GM12878 (cell line): ENCODE results near the gene CACYBP. TPM values are rescaled to one million over a fixed set of nuclear protein-coding genes. Genes with fewer than 3 reads are reported as not detected.
A peak's percentile ranks its signal among the peaks of the same experiment; 100 is the strongest.

Source experiments
- ATAC-seq: fragments of 200-7000 bp; cut with Tn5 transposase; 3 replicates; pipeline ENCODE4 v1.9.1; 2020; ENCODE audit warnings: mild to moderate bottlenecking, moderate library complexity
- BruUV-seq: library from RNA; stranded (reverse); fragments of 400-500 nt; replicated peaks from 2 replicates; lab custom pipeline; 2021; lab: Mats Ljungman, UMichigan
- CTCF ChIA-PET: fragments of 300-600 bp; sonication (Branson Sonifier 250); formaldehyde crosslinking; extraction: SDS; loops from one replicate; lab custom pipeline; 2021; ENCODE audit warnings: inconsistent platforms; lab: Yijun Ruan, JAX
- POLR2A ChIA-PET: fragments of 350-600 bp; formaldehyde crosslinking; extraction: SDS; loops from one replicate; lab custom pipeline; 2021; ENCODE audit warnings: inconsistent platforms; lab: Charles Lee
- RAD21 ChIA-PET: fragments of 300-600 bp; sonication (Branson Sonifier 250); formaldehyde crosslinking; loops from one replicate; lab custom pipeline; 2023; ENCODE audit warnings: antibody characterized with exemption; ENCODE audit not compliant: unreplicated experiment; lab: Charles Lee
- SMC1A ChIA-PET: fragments of 300-600 bp; sonication (Branson Sonifier 250); formaldehyde crosslinking; loops from one replicate; lab custom pipeline; 2023; ENCODE audit not compliant: unreplicated experiment, uncharacterized antibody; lab: Charles Lee
- DNase-seq: peaks from one replicate; pipeline ENCODE4 v3.0.0-alpha.2; 2011; ENCODE audit warnings: low read depth, low spot score
- FAIRE-seq: peaks from 3 replicates; lab custom pipeline; 2011; peaks lifted over from hg19 to GRCh38; lab: Jason Lieb, UNC
- H2AFZ ChIP-seq: 2 replicates; pipeline ENCODE4 v1.6.0; 2011; ENCODE audit warnings: low read depth, low read length, control low read depth; ENCODE audit not compliant: control insufficient read depth
- H3K27ac ChIP-seq: 2 replicates; pipeline ENCODE4 v1.5.1; 2011; ENCODE audit warnings: control low read depth; ENCODE audit not compliant: control insufficient read depth, insufficient read depth
- H3K27me3 ChIP-seq, 2 experiments: replicated peaks in 1 of 2; 2 replicates each; pipeline versions ENCODE4 v1.6.0 to v1.6.1; 2011; ENCODE audit warnings: low read length in 1 of 2; ENCODE audit not compliant: control insufficient read depth in 2 of 2, insufficient read depth in 2 of 2
- H3K36me3 ChIP-seq, 2 experiments: 2 replicates each; pipeline ENCODE4 v1.5.1; 2011; ENCODE audit warnings: low read length in 1 of 2; ENCODE audit not compliant: control insufficient read depth in 2 of 2, insufficient read depth in 2 of 2
- H3K4me1 ChIP-seq: 2 replicates; pipeline ENCODE4 v1.6.1; 2011; ENCODE audit warnings: mild to moderate bottlenecking, low read length, moderate library complexity, mixed read lengths; ENCODE audit not compliant: control insufficient read depth, insufficient read depth
- H3K4me2 ChIP-seq: 2 replicates; pipeline ENCODE4 v1.6.0; 2011; ENCODE audit warnings: control low read depth; ENCODE audit not compliant: control insufficient read depth, insufficient read depth
- H3K4me3 ChIP-seq: fragments of 200-600 bp; sonication (generic); 2 replicates; pipeline ENCODE4 v1.5.1; 2016
- H3K79me2 ChIP-seq: 2 replicates; pipeline ENCODE4 v1.6.0; 2011; ENCODE audit warnings: low read length; ENCODE audit not compliant: control insufficient read depth, insufficient read depth
- H3K9ac ChIP-seq: 2 replicates; pipeline ENCODE4 v1.8.0; 2011; ENCODE audit warnings: low read length, control low read depth, mixed read lengths; ENCODE audit not compliant: control insufficient read depth, insufficient read depth
- H3K9me3 ChIP-seq: replicated peaks from 3 replicates; pipeline ENCODE4 v1.5.1; 2011; ENCODE audit warnings: mild to moderate bottlenecking, low read length; ENCODE audit not compliant: control insufficient read depth, insufficient read depth
- H4K20me1 ChIP-seq: 2 replicates; pipeline ENCODE4 v1.6.0; 2011; ENCODE audit not compliant: control insufficient read depth, insufficient read depth
- BHLHE40 ChIP-seq, 2 experiments: fragments of 450-650 bp in 1 of 2; IDR thresholded peaks; 2 replicates each; pipeline ENCODE4 v1.6.1; 2011 to 2017; ENCODE audit warnings: low read depth in 2 of 2, borderline replicate concordance in 1 of 2, improper control_type of control experiment in 1 of 2, low read length in 1 of 2, mild to moderate bottlenecking in 1 of 2
- WGBS: methylation state at CpG from one replicate; pipeline ENCODE4 v1.1.6; 2016; ENCODE audit warnings: low lambda C conversion rate; ENCODE audit not compliant: insufficient replicate concordance, insufficient coverage; ENCODE audit errors: missing lambda C conversion rate; 5-methylcytosine and 5-hydroxymethylcytosine counted together
- in situ Hi-C: fragments of 300-500 bp; cut with MboI; formaldehyde crosslinking; loops from 9 replicates; pipeline ENCODE4 v1.14.3; 2018; ENCODE audit warnings: mixed read lengths
- intact Hi-C: fragments of 100-400 bp; cut with micrococcal nuclease; formaldehyde crosslinking; loops from one replicate; pipeline ENCODE4 v1.14.2; 2022; ENCODE audit not compliant: unreplicated experiment
- polyA plus RNA-seq, 11 experiments: library from polyadenylated mRNA; depleted of rRNA in 4 of 11; unstranded in 6 of 11; stranded (reverse) in 5 of 11; fragments of >200 nt; fragmentation: Nextera tagmentation in 4 of 11; fragmentation: Illumina TruSeq in 1 of 11; extraction: Ambion mirVana in 4 of 11; extraction: Trizol in 1 of 11; gene quantifications; 1 replicate in 1 of 11; 2 replicates in 10 of 11; pipeline versions ENCODE4 v1.2.1 to v1.2.3, GENCODE V29; 2011 to 2016; ENCODE audit warnings: inconsistent platforms in 2 of 11, missing spikeins in 2 of 11, low read depth in 1 of 11
- total RNA-seq, 4 experiments: library from RNA; depleted of rRNA in 3 of 4; stranded (reverse); fragments of >200 nt in 3 of 4; fragmentation: Illumina TruSeq in 1 of 4; extraction: Trizol in 1 of 4; gene quantifications; 2 replicates each; pipeline versions ENCODE4 v1.2.1 to v1.2.3, GENCODE V29; 2013 to 2021
- TF ChIP-seq, protein P1 (sequence below): fragments of 450-650 bp; conservative IDR thresholded peaks from 2 replicates; pipeline ENCODE4 v1.6.1; 2017; ENCODE audit warnings: mild to moderate bottlenecking, moderate library complexity

The CACYBP gene
- total and polyA plus RNA-seq, 10 of the 15 experiments (the other 5 are each of a cell fraction or from before 2014, with no cell fraction given) = 77.7 to 488 (median 218) TPM

DNA sequence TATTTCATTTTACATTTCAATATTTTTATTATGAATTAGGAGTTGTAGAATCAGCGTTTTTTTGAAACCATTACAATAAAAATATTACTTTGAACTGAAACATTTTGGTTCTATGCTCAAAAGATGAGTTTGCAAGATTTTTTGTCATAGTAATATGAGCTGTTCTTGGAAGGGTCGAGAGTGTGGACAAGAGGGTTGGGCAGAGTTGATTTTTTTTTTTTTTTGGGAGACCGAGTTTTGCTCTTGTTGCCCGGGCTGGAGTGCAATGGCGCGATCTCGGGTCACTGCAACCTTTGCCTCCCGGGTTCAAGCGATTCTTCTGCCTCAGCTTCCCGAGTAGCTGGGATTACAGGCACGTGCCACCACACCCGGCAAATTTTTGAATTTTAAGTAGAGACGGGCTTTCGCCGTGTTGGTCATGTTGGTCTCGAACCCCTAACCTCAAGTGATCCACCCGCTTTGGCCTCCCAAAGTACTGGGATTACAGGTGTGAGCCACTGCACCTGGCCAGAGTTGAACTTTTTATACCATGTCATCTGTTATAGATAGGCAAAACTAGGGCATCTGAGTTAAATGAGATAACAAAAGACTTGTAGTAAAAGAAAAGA lies 3.3 kb downstream of the CACYBP start:
- peak in 1 of 2 experiments; percentile 12; a peak in 1 of 4 replicates for TF ChIP-seq BHLHE40 (IDR thresholded peaks at IDR 0.05; ENCODE audit: borderline replicate concordance in 1 of 2, low read depth in 2 of 2, low read length in 1 of 2)
- TF ChIP-seq, protein P1, sequence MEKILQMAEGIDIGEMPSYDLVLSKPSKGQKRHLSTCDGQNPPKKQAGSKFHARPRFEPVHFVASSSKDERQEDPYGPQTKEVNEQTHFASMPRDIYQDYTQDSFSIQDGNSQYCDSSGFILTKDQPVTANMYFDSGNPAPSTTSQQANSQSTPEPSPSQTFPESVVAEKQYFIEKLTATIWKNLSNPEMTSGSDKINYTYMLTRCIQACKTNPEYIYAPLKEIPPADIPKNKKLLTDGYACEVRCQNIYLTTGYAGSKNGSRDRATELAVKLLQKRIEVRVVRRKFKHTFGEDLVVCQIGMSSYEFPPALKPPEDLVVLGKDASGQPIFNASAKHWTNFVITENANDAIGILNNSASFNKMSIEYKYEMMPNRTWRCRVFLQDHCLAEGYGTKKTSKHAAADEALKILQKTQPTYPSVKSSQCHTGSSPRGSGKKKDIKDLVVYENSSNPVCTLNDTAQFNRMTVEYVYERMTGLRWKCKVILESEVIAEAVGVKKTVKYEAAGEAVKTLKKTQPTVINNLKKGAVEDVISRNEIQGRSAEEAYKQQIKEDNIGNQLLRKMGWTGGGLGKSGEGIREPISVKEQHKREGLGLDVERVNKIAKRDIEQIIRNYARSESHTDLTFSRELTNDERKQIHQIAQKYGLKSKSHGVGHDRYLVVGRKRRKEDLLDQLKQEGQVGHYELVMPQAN = no peak
- CTCF ChIA-PET = interaction anchor here (0.6 to 1.8 kb wide), 7 partner anchors 12 to 712 kb away, joined by 3 to 7 read pairs (median 3); no protein-coding TSS in a partner anchor
- SMC1A ChIA-PET = interaction anchor here (0.7 to 3.5 kb wide), 8 partner anchors 9 to 39 kb away, joined by 3 to 19 read pairs (median 4); partner anchors contain the start of gene MRPS14
- RAD21 ChIA-PET = interaction anchor here (0.9 to 2.2 kb wide), 4 partner anchors 20 to 122 kb away, joined by 3 to 9 read pairs (median 4); partner anchors contain the start of gene MRPS14
- 93% methylated on average over 17 of the region's 17 CpGs for WGBS
- ATAC-seq (no peak), DNase-seq (no peak), FAIRE-seq (no peak)
- no peaks in the 10 kb centered on the region for H4K20me1 ChIP-seq
- peak overlapping the region; percentile 43; the same call in 1 of the 2 replicates for H3K4me3 ChIP-seq
- BruUV-seq = no TSS peak
- POLR2A ChIA-PET = interaction anchor here (1.4 to 2.7 kb wide), 2 partner anchors 21 to 37 kb away, joined by 4 to 15 read pairs; partner anchors contain the start of gene MRPS14
- H2AFZ ChIP-seq = no peak overlapping the region
- peak overlapping the region; percentile 74 for H3K4me2 ChIP-seq
- H3K27me3 ChIP-seq = no peaks in the 10 kb centered on the region
- H3K79me2 ChIP-seq = peaks cover 82% of the 10 kb centered on the region
- no peak overlapping the region for H3K27ac ChIP-seq
- intact Hi-C loops (no loop called here), in situ Hi-C loops (no loop called here)
- H3K36me3 ChIP-seq = peaks cover 0 to 15% of the 10 kb centered on the region in 2 experiments; a peak in 2 of 4 replicates
- no peak overlapping the region; the same call in 1 of the 2 replicates for H3K9ac ChIP-seq
- no peaks in the 10 kb centered on the region for H3K9me3 ChIP-seq
- peaks cover 9% of the 10 kb centered on the region for H3K4me1 ChIP-seq
